Central memory CD8-positive, alpha-beta T cell (primary cell): ENCODE results near the gene WWP2.

Experiments used
- ATAC-seq: fragments of 150-1000 bp; cut with Tn5 transposase; replicated peaks from 2 replicates; pipeline ENCODE4 v1.10.0; 2022; ENCODE audit warnings: mild to moderate bottlenecking, moderate FRiP score, moderate number of reproducible peaks; ENCODE audit not compliant: poor library complexity, severe bottlenecking; ENCODE audit errors: extremely low read depth
- DNase-seq, 2 donors: peaks; one replicate each; pipeline ENCODE4 v3.0.0; 2021; ENCODE audit warnings: low spot score in 2 of 2
- H3K27ac Mint-ChIP-seq: one replicate; pipeline ENCODE4 v1.8.0; 2022; ENCODE audit warnings: low read depth, mild to moderate bottlenecking, moderate library complexity, mixed read lengths
- H3K27me3 Mint-ChIP-seq: one replicate; pipeline ENCODE4 v1.8.0; 2022; ENCODE audit warnings: mixed read lengths
- H3K36me3 Mint-ChIP-seq: one replicate; pipeline ENCODE4 v1.8.0; 2022; ENCODE audit warnings: mild to moderate bottlenecking, moderate library complexity, mixed read lengths; ENCODE audit not compliant: insufficient read depth
- H3K4me1 Mint-ChIP-seq: one replicate; pipeline ENCODE4 v1.8.0; 2022; ENCODE audit warnings: mixed read lengths
- H3K4me3 Mint-ChIP-seq: one replicate; pipeline ENCODE4 v1.8.0; 2022; ENCODE audit warnings: mild to moderate bottlenecking, moderate library complexity, mixed read lengths
- H3K9me3 Mint-ChIP-seq: one replicate; pipeline ENCODE4 v1.8.0; 2022; ENCODE audit warnings: mixed read lengths

The WWP2 gene

GRCh38 chr16:69909760-69910159, 147.6 kb downstream of the WWP2 start:
- H3K4me1 Mint-ChIP-seq: no peaks in the 10 kb centered on the region
- H3K9me3 Mint-ChIP-seq: no peaks in the 10 kb centered on the region
- no peaks in the 10 kb centered on the region for H3K27me3 Mint-ChIP-seq
- DNase-seq (no peak), ATAC-seq (no peak)
- H3K4me3 Mint-ChIP-seq: no peak overlapping the region
- H3K36me3 Mint-ChIP-seq: peaks cover 25% of the 10 kb centered on the region
- H3K27ac Mint-ChIP-seq: no peak overlapping the region

GRCh38 chr16:69910964-69911363, 148.8 kb downstream of the WWP2 start:
- peaks cover 25% of the 10 kb centered on the region for H3K36me3 Mint-ChIP-seq

GRCh38 chr16:69916462-69916861, 154.3 kb downstream of the WWP2 start:
- H3K27me3 Mint-ChIP-seq: no peaks in the 10 kb centered on the region
- H3K4me1 Mint-ChIP-seq: no peaks in the 10 kb centered on the region
- H3K27ac Mint-ChIP-seq: peak overlapping the region; percentile 40
- H3K9me3 Mint-ChIP-seq: no peaks in the 10 kb centered on the region
- H3K36me3 Mint-ChIP-seq: peaks cover 19% of the 10 kb centered on the region
- no peak overlapping the region for H3K4me3 Mint-ChIP-seq
- no peak for ATAC-seq
- no peak for DNase-seq

More at GRCh38 chr16:69910964-69911363, 148.8 kb downstream of the WWP2 start:
- ATAC-seq (no peak), DNase-seq (no peak)
- Mint-ChIP-seq H3K27ac (no peak overlapping the region), H3K4me3 (no peak overlapping the region), H3K9me3 (no peaks in the 10 kb centered on the region), H3K27me3 (no peaks in the 10 kb centered on the region), H3K4me1 (no peaks in the 10 kb centered on the region)

GRCh38 chr16:69917311-69917710, 155.2 kb downstream of the WWP2 start:
- H3K9me3 Mint-ChIP-seq: no peaks in the 10 kb centered on the region
- no peak overlapping the region for H3K4me3 Mint-ChIP-seq
- no peak overlapping the region for H3K27ac Mint-ChIP-seq
- ATAC-seq (no peak), DNase-seq (no peak)
- peaks cover 18% of the 10 kb centered on the region for H3K36me3 Mint-ChIP-seq
- H3K27me3 Mint-ChIP-seq: no peaks in the 10 kb centered on the region
- H3K4me1 Mint-ChIP-seq: no peaks in the 10 kb centered on the region

- H3K4me1 Mint-ChIP-seq: no peaks in the 10 kb centered on the region
These were observed 155.6 kb downstream of the WWP2 start for GRCh38 chr16:69917739-69918138.

GRCh38 chr16:69918241-69918640, 156.1 kb downstream of the WWP2 start:
- no peak overlapping the region for H3K4me3 Mint-ChIP-seq
- ATAC-seq (no peak), DNase-seq (no peak)
- H3K27ac Mint-ChIP-seq: no peak overlapping the region
- H3K4me1 Mint-ChIP-seq: no peaks in the 10 kb centered on the region
- peaks cover 18% of the 10 kb centered on the region for H3K36me3 Mint-ChIP-seq
- H3K27me3 Mint-ChIP-seq: no peaks in the 10 kb centered on the region
- H3K9me3 Mint-ChIP-seq: no peaks in the 10 kb centered on the region

More at GRCh38 chr16:69917739-69918138, 155.6 kb downstream of the WWP2 start:
- Mint-ChIP-seq H3K36me3 (peaks cover 18% of the 10 kb centered on the region), H3K4me3 (no peak overlapping the region), H3K27ac (no peak overlapping the region), H3K9me3 (no peaks in the 10 kb centered on the region), H3K27me3 (no peaks in the 10 kb centered on the region)
- DNase-seq: no peak
- ATAC-seq: no peak

GRCh38 chr16:69921127-69921526, 159.0 kb downstream of the WWP2 start:
- Mint-ChIP-seq H3K27ac (no peak overlapping the region), H3K27me3 (no peaks in the 10 kb centered on the region), H3K4me3 (no peak overlapping the region), H3K9me3 (no peaks in the 10 kb centered on the region), H3K4me1 (no peaks in the 10 kb centered on the region), H3K36me3 (peaks cover 24% of the 10 kb centered on the region)
- DNase-seq (no peak), ATAC-seq (no peak)

- Mint-ChIP-seq H3K4me3 (no peak overlapping the region), H3K4me1 (no peaks in the 10 kb centered on the region), H3K9me3 (no peaks in the 10 kb centered on the region), H3K36me3 (peaks cover 25% of the 10 kb centered on the region), H3K27me3 (no peaks in the 10 kb centered on the region), H3K27ac (no peak overlapping the region)
- DNase-seq (no peak), ATAC-seq (no peak)
These were observed 160.1 kb downstream of the WWP2 start for GRCh38 chr16:69922200-69922599.

- Mint-ChIP-seq H3K9me3 (no peaks in the 10 kb centered on the region), H3K27ac (no peak overlapping the region), H3K36me3 (peaks cover 17% of the 10 kb centered on the region), H3K4me3 (no peak overlapping the region), H3K4me1 (no peaks in the 10 kb centered on the region), H3K27me3 (no peaks in the 10 kb centered on the region)
- DNase-seq: no peak
- ATAC-seq: no peak
These were observed 162.1 kb downstream of the WWP2 start for GRCh38 chr16:69924041-69924775.

- ATAC-seq (no peak), DNase-seq (no peak)
- Mint-ChIP-seq H3K4me1 (no peaks in the 10 kb centered on the region), H3K9me3 (no peaks in the 10 kb centered on the region), H3K4me3 (no peak overlapping the region), H3K27ac (no peak overlapping the region), H3K27me3 (no peaks in the 10 kb centered on the region), H3K36me3 (peaks cover 16% of the 10 kb centered on the region)
These were observed 162.7 kb downstream of the WWP2 start for GRCh38 chr16:69924777-69925191.

- Mint-ChIP-seq H3K4me1 (no peaks in the 10 kb centered on the region), H3K9me3 (no peaks in the 10 kb centered on the region), H3K27ac (no peak overlapping the region), H3K27me3 (no peaks in the 10 kb centered on the region), H3K4me3 (no peak overlapping the region), H3K36me3 (peaks cover 18% of the 10 kb centered on the region)
- ATAC-seq (no peak), DNase-seq (no peak)
These were observed 163.2 kb downstream of the WWP2 start for GRCh38 chr16:69925311-69925710.

GRCh38 chr16:69926241-69926640, 164.1 kb downstream of the WWP2 start:
- H3K27ac Mint-ChIP-seq: peak overlapping the region; percentile 7
- H3K27me3 Mint-ChIP-seq: no peaks in the 10 kb centered on the region
- H3K4me1 Mint-ChIP-seq: no peaks in the 10 kb centered on the region
- H3K36me3 Mint-ChIP-seq: peaks cover 17% of the 10 kb centered on the region
- H3K9me3 Mint-ChIP-seq: no peaks in the 10 kb centered on the region
- DNase-seq (no peak), ATAC-seq (no peak)
- H3K4me3 Mint-ChIP-seq: no peak overlapping the region

- Mint-ChIP-seq H3K36me3 (peaks cover 20% of the 10 kb centered on the region), H3K4me3 (no peak overlapping the region), H3K27ac (no peak overlapping the region), H3K9me3 (no peaks in the 10 kb centered on the region), H3K27me3 (no peaks in the 10 kb centered on the region), H3K4me1 (no peaks in the 10 kb centered on the region)
- DNase-seq: no peak
- no peak for ATAC-seq
These were observed 165.1 kb downstream of the WWP2 start for GRCh38 chr16:69927056-69927757.
